OCI-LY1 (cell line): Measurements from ENCODE around the gene CTNNBL1.

Experiments
- H2AFZ ChIP-seq: fragments of 200-600 bp; sonication (generic), shearing (Covaris generic); 2 replicates; pipeline ENCODE4 v1.6.0; 2014; ENCODE audit warnings: antibody characterized with exemption, mild to moderate bottlenecking, low read length
- H3F3A ChIP-seq: fragments of 200-600 bp; sonication (generic), shearing (Covaris generic); 2 replicates; pipeline ENCODE4 v1.6.0; 2014; ENCODE audit warnings: mild to moderate bottlenecking, antibody characterized with exemption, low read length, moderate library complexity; ENCODE audit not compliant: insufficient read depth
- H3K27ac ChIP-seq: fragments of 200-600 bp; sonication (generic); 2 replicates; pipeline ENCODE4 v1.5.1; 2014; ENCODE audit warnings: low read length, mixed run types, mild to moderate bottlenecking, low read depth; ENCODE audit not compliant: poor library complexity, severe bottlenecking
- H3K27me3 ChIP-seq: fragments of 200-600 bp; sonication (generic); 2 replicates; pipeline ENCODE4 v1.6.0; 2014; ENCODE audit warnings: antibody characterized with exemption, mild to moderate bottlenecking, low read length, moderate library complexity; ENCODE audit not compliant: insufficient read depth
- H3K36me3 ChIP-seq: fragments of 200-600 bp; sonication (generic); 2 replicates; pipeline ENCODE4 v1.6.1; 2014; ENCODE audit warnings: mild to moderate bottlenecking, antibody characterized with exemption, low read length, moderate library complexity, mixed read lengths; ENCODE audit not compliant: insufficient read depth
- H3K4me1 ChIP-seq: fragments of 200-600 bp; sonication (generic); 2 replicates; pipeline ENCODE4 v1.5.1; 2014; ENCODE audit warnings: mild to moderate bottlenecking, low read length, moderate library complexity; ENCODE audit not compliant: insufficient read depth, severe bottlenecking
- H3K4me2 ChIP-seq: fragments of 200-600 bp; sonication (generic), shearing (Covaris generic); 2 replicates; pipeline ENCODE4 v1.6.1; 2014; ENCODE audit warnings: low read length
- H3K4me3 ChIP-seq: fragments of 200-600 bp; sonication (generic); 2 replicates; pipeline ENCODE4 v1.5.1; 2014; ENCODE audit warnings: low read length, low read depth, mild to moderate bottlenecking, mixed read lengths; ENCODE audit not compliant: poor library complexity, severe bottlenecking
- H3K79me2 ChIP-seq: fragments of 200-600 bp; shearing (Covaris generic); 2 replicates; pipeline ENCODE4 v1.6.1; 2016; ENCODE audit warnings: mixed run types, low read length, mixed read lengths; ENCODE audit not compliant: insufficient read depth
- H3K9ac ChIP-seq: fragments of 200-600 bp; sonication (generic), shearing (Covaris generic); 2 replicates; pipeline ENCODE4 v1.6.1; 2014; ENCODE audit warnings: mild to moderate bottlenecking, low read length, mixed read lengths
- H3K9me2 ChIP-seq: fragments of 200-600 bp; sonication (generic), shearing (Covaris generic); 2 replicates; pipeline ENCODE4 v1.6.1; 2014; ENCODE audit warnings: low read depth, mild to moderate bottlenecking, low read length, mixed read lengths
- H3K9me3 ChIP-seq: fragments of 200-600 bp; shearing (Covaris generic); 2 replicates; pipeline ENCODE4 v1.6.1; 2014; ENCODE audit warnings: low read length, mixed read lengths
- H4K20me1 ChIP-seq: fragments of 200-600 bp; sonication (generic), shearing (Covaris generic); 2 replicates; pipeline ENCODE4 v1.6.0; 2016; ENCODE audit warnings: mild to moderate bottlenecking, low read length; ENCODE audit not compliant: insufficient read depth
- EZH2 ChIP-seq: fragments of 200-600 bp; sonication (generic), shearing (Covaris generic); IDR thresholded peaks from 2 replicates; pipeline ENCODE4 v1.8.0; 2017; ENCODE audit warnings: borderline replicate concordance, mixed run types, mild to moderate bottlenecking, antibody characterized with exemption, low read length, moderate library complexity, mixed read lengths
- TF ChIP-seq, protein P1 (sequence below): fragments of 200-600 bp; sonication (generic), shearing (Covaris generic); IDR thresholded peaks from 2 replicates; pipeline ENCODE4 v1.5.1; 2017; ENCODE audit warnings: mild to moderate bottlenecking, antibody characterized with exemption, low read length, moderate library complexity, mixed read lengths

CTNNBL1 gene

DNA sequence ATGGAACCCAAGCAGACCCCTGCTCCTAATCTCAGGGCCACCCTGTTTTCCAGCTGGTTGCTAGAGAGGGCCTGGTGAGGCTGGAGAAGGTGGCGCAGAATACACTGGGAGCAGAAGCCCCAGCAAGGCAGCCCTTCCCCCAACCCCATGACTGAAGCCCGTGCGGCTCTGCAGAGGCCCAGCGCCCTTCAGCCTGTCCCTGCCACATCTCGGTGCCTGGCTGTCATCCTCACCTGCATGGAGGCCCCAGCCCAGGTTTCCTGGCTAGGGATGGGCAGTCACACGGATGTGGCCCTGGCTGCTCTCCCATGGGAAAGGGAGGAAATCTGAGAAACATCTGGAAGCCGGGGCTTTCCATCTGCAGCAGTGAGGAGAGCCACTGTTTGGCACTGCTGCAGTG is 183.0 kb downstream of the CTNNBL1 start:
- Histone ChIP-seq H2AFZ (no peak overlapping the region), H3K36me3 (peaks cover 14% of the 10 kb centered on the region; the same call in 1 of the 2 replicates), H4K20me1 (no peaks in the 10 kb centered on the region), H3K27me3 (no peaks in the 10 kb centered on the region; the same call in 1 of the 2 replicates), H3K4me3 (no peak overlapping the region), H3K79me2 (no peaks in the 10 kb centered on the region), H3K9me2 (no peaks in the 10 kb centered on the region), H3K9me3 (no peaks in the 10 kb centered on the region), H3K27ac (no peak overlapping the region), H3K9ac (no peak overlapping the region), H3F3A (no peaks in the 10 kb centered on the region), H3K4me2 (no peak overlapping the region), H3K4me1 (no peaks in the 10 kb centered on the region)
- no peak for TF ChIP-seq EZH2
- TF ChIP-seq, protein P1, sequence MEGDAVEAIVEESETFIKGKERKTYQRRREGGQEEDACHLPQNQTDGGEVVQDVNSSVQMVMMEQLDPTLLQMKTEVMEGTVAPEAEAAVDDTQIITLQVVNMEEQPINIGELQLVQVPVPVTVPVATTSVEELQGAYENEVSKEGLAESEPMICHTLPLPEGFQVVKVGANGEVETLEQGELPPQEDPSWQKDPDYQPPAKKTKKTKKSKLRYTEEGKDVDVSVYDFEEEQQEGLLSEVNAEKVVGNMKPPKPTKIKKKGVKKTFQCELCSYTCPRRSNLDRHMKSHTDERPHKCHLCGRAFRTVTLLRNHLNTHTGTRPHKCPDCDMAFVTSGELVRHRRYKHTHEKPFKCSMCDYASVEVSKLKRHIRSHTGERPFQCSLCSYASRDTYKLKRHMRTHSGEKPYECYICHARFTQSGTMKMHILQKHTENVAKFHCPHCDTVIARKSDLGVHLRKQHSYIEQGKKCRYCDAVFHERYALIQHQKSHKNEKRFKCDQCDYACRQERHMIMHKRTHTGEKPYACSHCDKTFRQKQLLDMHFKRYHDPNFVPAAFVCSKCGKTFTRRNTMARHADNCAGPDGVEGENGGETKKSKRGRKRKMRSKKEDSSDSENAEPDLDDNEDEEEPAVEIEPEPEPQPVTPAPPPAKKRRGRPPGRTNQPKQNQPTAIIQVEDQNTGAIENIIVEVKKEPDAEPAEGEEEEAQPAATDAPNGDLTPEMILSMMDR: no peak

DNA sequence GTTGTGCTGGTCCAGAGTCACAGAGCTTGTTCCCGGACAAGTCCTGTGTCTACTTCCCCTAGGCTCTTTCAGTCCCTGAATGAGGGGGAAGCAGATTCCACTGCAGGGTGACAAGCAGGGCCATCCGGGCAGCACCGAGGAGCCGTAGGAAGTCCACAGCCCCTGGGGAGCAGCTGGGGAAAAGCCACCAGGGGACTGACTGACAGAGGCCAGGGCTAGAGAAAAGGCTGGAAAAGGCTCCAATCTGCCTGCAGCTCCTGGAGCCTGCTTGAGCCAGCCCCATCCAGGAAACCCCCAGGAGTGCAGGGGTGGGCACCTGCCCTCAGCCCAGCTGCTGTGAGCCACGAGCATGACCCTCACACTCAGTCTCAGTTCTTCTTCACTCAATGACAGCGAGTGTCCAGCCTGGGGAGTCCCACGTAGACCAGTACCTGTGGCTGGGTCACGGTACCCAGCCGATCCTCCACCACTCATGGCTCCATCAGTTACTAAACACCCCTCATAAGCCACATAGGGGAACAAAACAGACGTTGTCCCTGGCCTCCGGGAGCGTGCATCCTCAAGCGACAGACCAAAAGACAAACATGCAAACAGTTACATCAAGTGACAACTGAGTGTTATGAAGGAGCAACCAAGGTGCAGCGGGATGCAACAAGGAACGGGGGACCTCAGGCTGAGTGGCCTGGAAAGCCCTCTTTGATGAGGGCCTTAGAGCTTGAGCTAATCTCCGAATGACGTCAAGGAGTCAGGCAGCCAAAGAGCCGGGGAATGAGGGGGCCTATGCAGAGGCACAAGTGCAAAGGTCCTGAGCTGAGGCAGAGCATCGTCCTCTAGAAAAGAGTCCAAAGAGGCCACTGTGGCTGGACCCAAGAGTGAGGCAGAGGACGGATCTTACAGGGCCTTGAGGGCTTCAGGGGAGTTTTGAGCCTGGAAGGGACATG is 184.3 kb downstream of the CTNNBL1 start:
- Histone ChIP-seq H3K9ac (no peak overlapping the region), H3K9me3 (no peaks in the 10 kb centered on the region), H3K27me3 (no peaks in the 10 kb centered on the region; the same call in 1 of the 2 replicates), H3K9me2 (no peaks in the 10 kb centered on the region), H3K4me2 (no peak overlapping the region), H3F3A (no peaks in the 10 kb centered on the region), H3K4me1 (no peaks in the 10 kb centered on the region), H3K79me2 (no peaks in the 10 kb centered on the region), H3K36me3 (peaks cover 9% of the 10 kb centered on the region; the same call in 1 of the 2 replicates), H2AFZ (no peak overlapping the region), H3K27ac (no peak overlapping the region), H3K4me3 (no peak overlapping the region), H4K20me1 (no peaks in the 10 kb centered on the region)
- TF ChIP-seq, protein P1: no peak

DNA sequence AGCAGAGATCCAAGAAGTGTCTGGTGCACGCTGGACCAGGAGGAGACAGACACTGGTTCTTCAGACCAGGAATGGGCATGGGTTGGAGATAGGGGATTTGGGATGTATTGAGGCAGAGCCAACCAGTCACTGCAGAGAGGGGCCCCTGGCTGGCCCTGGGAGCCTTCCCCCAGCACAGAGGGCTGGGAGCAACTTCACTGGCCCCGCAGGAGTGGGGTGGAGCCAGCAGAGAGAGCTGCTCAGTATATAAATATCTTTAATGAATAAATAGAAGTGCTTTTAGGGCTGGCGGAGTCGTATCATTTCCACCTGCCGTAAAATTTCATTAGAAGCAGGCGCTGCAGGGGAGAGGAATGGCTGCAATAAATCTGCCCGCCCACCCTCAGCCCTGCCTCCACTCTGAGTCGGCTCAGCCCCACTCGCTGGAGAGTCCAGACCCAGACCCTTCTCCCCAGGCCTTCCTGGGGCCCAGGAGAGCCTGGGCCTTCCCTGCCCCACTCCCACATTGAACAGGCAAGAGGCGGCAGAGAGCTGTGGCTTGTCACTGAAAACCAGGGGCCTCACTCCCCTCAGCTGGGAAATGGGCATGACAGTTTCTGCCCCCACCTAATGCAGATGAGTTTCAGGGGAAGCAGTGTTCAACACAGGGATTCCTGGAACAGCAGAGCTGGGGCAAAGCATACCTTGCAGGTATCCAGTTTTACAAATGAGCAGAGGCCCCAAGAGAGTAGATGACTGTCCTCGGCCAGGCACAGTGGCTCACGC is 185.2 kb downstream of the CTNNBL1 start:
- Histone ChIP-seq H3K27ac (no peak overlapping the region), H2AFZ (no peak overlapping the region), H3K9ac (no peak overlapping the region), H3K36me3 (peaks cover 3% of the 10 kb centered on the region; the same call in 1 of the 2 replicates), H3K79me2 (no peaks in the 10 kb centered on the region), H3K9me2 (no peaks in the 10 kb centered on the region), H3K4me1 (no peaks in the 10 kb centered on the region), H3K4me2 (no peak overlapping the region), H4K20me1 (no peaks in the 10 kb centered on the region), H3K4me3 (no peak overlapping the region), H3K27me3 (no peaks in the 10 kb centered on the region; the same call in 1 of the 2 replicates), H3K9me3 (no peaks in the 10 kb centered on the region), H3F3A (no peaks in the 10 kb centered on the region)
- TF ChIP-seq EZH2: no peak
- TF ChIP-seq, protein P1: no peak
